Measurements from ENCODE around the gene VRK2.

GRCh38 chr2:58203018-58203417 is 156.4 kb downstream of the VRK2 start:
- TF ChIP-seq POLR2A (IDR thresholded peaks at IDR 0.05; ENCODE audit: low read depth, low read length) (no peak), POLR2AphosphoS5 (IDR thresholded peaks at IDR 0.05; ENCODE audit: low read depth, low read length) (no peak)

Data from GM12892 (cell line).